Endothelial cell of umbilical vein (primary cell): ENCODE measurements around the gene BLTP3A. TPM values are rescaled to one million over a fixed set of nuclear protein-coding genes. Genes with fewer than 3 reads are reported as not detected.

Source experiments
- BruUV-seq: library from RNA; stranded (reverse); fragments of 400-500 nt; replicated peaks from 2 replicates; lab custom pipeline; 2021; lab: Mats Ljungman, UMichigan
- CTCF ChIA-PET: fragments of 300-600, 350-600 bp; sonication (Branson Sonifier 250); formaldehyde crosslinking; loops from one replicate; lab custom pipeline; 2021; ENCODE audit warnings: antibody characterized with exemption, inconsistent platforms; lab: Charles Lee
- POLR2A ChIA-PET: fragments of 300-600, 350-600 bp; sonication (Branson Sonifier 250); formaldehyde crosslinking; loops from one replicate; lab custom pipeline; 2021; ENCODE audit warnings: antibody characterized with exemption, inconsistent platforms; lab: Charles Lee
- DNase-seq: peaks from one replicate; pipeline ENCODE4 v3.0.0-alpha.2; 2011; ENCODE audit warnings: low read depth, low spot score
- FAIRE-seq: peaks from 2 replicates; lab custom pipeline; 2011; peaks lifted over from hg19 to GRCh38; lab: Jason Lieb, UNC
- H2AFZ ChIP-seq: 2 replicates; pipeline ENCODE4 v1.6.0; 2012; ENCODE audit warnings: low read depth, low read length, control low read depth, inconsistent platforms
- H3K27ac ChIP-seq: 2 replicates; pipeline ENCODE4 v1.5.1; 2011; ENCODE audit warnings: low read depth, mild to moderate bottlenecking, control low read depth, low read length, moderate library complexity; ENCODE audit not compliant: insufficient read depth
- H3K27me3 ChIP-seq, 2 experiments: 2 replicates each; pipeline versions ENCODE4 v1.6.0 to v1.6.1; 2011; ENCODE audit warnings: low read length in 2 of 2, mixed read lengths in 1 of 2; ENCODE audit not compliant: control insufficient read depth in 2 of 2, insufficient read depth in 2 of 2
- H3K36me3 ChIP-seq, 2 experiments: 2 replicates in 1 of 2; 3 replicates in 1 of 2; pipeline ENCODE4 v1.5.1; 2011; ENCODE audit warnings: low read length in 2 of 2, mild to moderate bottlenecking in 1 of 2, moderate library complexity in 1 of 2; ENCODE audit not compliant: control insufficient read depth in 2 of 2, insufficient read depth in 2 of 2; ENCODE audit errors: extremely low read depth in 1 of 2
- H3K4me1 ChIP-seq: 3 replicates; pipeline ENCODE4 v1.5.1; 2011; ENCODE audit warnings: mild to moderate bottlenecking, low read length; ENCODE audit not compliant: control insufficient read depth, insufficient read depth; ENCODE audit errors: extremely low read depth
- H3K4me2 ChIP-seq: 2 replicates; pipeline ENCODE4 v1.6.1; 2011; ENCODE audit warnings: low read length, control low read depth, mixed read lengths; ENCODE audit not compliant: insufficient read depth
- H3K4me3 ChIP-seq, 3 experiments: fragments of 200-600 bp in 1 of 3; sonication (generic), shearing (Covaris generic) in 1 of 3; replicated peaks in 1 of 3; 2 replicates each; pipeline ENCODE4 v1.5.1; 2011 to 2016; ENCODE audit warnings: control low read depth in 3 of 3, low read length in 3 of 3, mild to moderate bottlenecking in 2 of 3, inconsistent platforms in 1 of 3, low read depth in 1 of 3, moderate library complexity in 1 of 3; ENCODE audit not compliant: insufficient read depth in 1 of 3
- H3K79me2 ChIP-seq: 2 replicates; pipeline ENCODE4 v1.6.0; 2012; ENCODE audit warnings: low read length, inconsistent platforms; ENCODE audit not compliant: control insufficient read depth, insufficient read depth
- H3K9ac ChIP-seq: replicated peaks from 2 replicates; pipeline ENCODE3; 2011; ENCODE audit warnings: low read length, control low read depth; ENCODE audit not compliant: insufficient read depth; ENCODE audit errors: extremely low read depth
- H3K9me1 ChIP-seq: replicated peaks from 3 replicates; pipeline ENCODE4 v1.6.0; 2011; ENCODE audit warnings: mild to moderate bottlenecking, low read length; ENCODE audit not compliant: control insufficient read depth, insufficient read depth; ENCODE audit errors: extremely low read depth
- H3K9me3 ChIP-seq: replicated peaks from 2 replicates; pipeline ENCODE4 v1.5.1; 2012; ENCODE audit warnings: low read length, inconsistent platforms; ENCODE audit not compliant: control insufficient read depth, insufficient read depth
- H4K20me1 ChIP-seq: replicated peaks from 2 replicates; pipeline ENCODE3; 2011; ENCODE audit warnings: mild to moderate bottlenecking, low read length; ENCODE audit not compliant: control insufficient read depth, insufficient read depth; ENCODE audit errors: extremely low read depth
- EZH2 ChIP-seq: IDR thresholded peaks from 2 replicates; pipeline ENCODE4 v1.6.1; 2012; ENCODE audit warnings: borderline replicate concordance, low read depth, mild to moderate bottlenecking, moderate library complexity, low read length, inconsistent platforms; ENCODE audit not compliant: severe bottlenecking
- FOS ChIP-seq: IDR thresholded peaks from 2 replicates; pipeline ENCODE4 v1.6.1; 2011; ENCODE audit warnings: mild to moderate bottlenecking, low read length, moderate library complexity, borderline replicate concordance; ENCODE audit not compliant: insufficient read depth
- GATA2 ChIP-seq: IDR thresholded peaks from 2 replicates; pipeline ENCODE4 v1.7.0; 2011; ENCODE audit warnings: low read depth, mild to moderate bottlenecking, moderate library complexity, mixed read lengths, low read length; ENCODE audit not compliant: insufficient read length, insufficient read depth
- JUN ChIP-seq: IDR thresholded peaks from 2 replicates; pipeline ENCODE4 v1.6.1; 2011; ENCODE audit warnings: borderline replicate concordance, low read depth; ENCODE audit not compliant: insufficient read length, insufficient read depth
- MYC ChIP-seq: IDR thresholded peaks from one replicate; pipeline ENCODE4 v1.6.1; 2011; ENCODE audit warnings: mild to moderate bottlenecking, low read depth, low read length
- POLR2A ChIP-seq: IDR thresholded peaks from 2 replicates; pipeline ENCODE4 v1.6.1; 2012; ENCODE audit warnings: low read depth, mild to moderate bottlenecking, control low read depth, low read length
- POLR2AphosphoS5 ChIP-seq: IDR thresholded peaks from 2 replicates; pipeline ENCODE4 v1.6.1; 2012; ENCODE audit warnings: low read depth, mild to moderate bottlenecking, control low read depth, low read length, moderate library complexity; ENCODE audit not compliant: insufficient read depth
- dilution Hi-C: fragments of 300-500 bp; cut with MboI; formaldehyde crosslinking; loops from one replicate; pipeline ENCODE4 v1.15.0; 2019; ENCODE audit warnings: low sequenced_read_pairs; ENCODE audit not compliant: extremely low pct_ligation_motif_present
- intact Hi-C: fragments of 100-400 bp; cut with micrococcal nuclease; formaldehyde crosslinking; loops from one replicate; pipeline ENCODE4 v1.10.0; 2022
- polyA plus RNA-seq, 4 experiments: library from polyadenylated mRNA; depleted of rRNA in 3 of 4; stranded (reverse) in 3 of 4; unstranded in 1 of 4; fragments of >200 nt; gene quantifications; 2 replicates each; pipeline versions ENCODE4 v1.2.1 to v1.2.3, GENCODE V29; 2011 to 2012; ENCODE audit warnings: missing spikeins in 1 of 4
- total RNA-seq: library from RNA; stranded (reverse); gene quantifications from 2 replicates; pipeline ENCODE4 v1.2.3, GENCODE V29; 2021
- TF ChIP-seq, protein P1 (sequence below), 2 donors: IDR thresholded peaks; 1 replicate in 1 of 2; 2 replicates in 1 of 2; pipeline ENCODE4 v1.5.1; 2011; ENCODE audit warnings: low read length in 2 of 2, mild to moderate bottlenecking in 2 of 2, moderate library complexity in 2 of 2, control low read depth in 1 of 2, inconsistent platforms in 1 of 2, low read depth in 1 of 2; ENCODE audit not compliant: insufficient read depth in 1 of 2; ENCODE audit errors: extremely low read depth in 1 of 2
- TF ChIP-seq, protein P2 (sequence below): IDR thresholded peaks from 2 replicates; pipeline ENCODE4 v1.6.1; 2011; ENCODE audit not compliant: insufficient read depth, insufficient read length

Gene BLTP3A
- total and polyA plus RNA-seq, 2 donors (not counting 3 experiments of a cell fraction or from before 2014, with no cell fraction given): 4.6 to 9.3 TPM

DNA sequence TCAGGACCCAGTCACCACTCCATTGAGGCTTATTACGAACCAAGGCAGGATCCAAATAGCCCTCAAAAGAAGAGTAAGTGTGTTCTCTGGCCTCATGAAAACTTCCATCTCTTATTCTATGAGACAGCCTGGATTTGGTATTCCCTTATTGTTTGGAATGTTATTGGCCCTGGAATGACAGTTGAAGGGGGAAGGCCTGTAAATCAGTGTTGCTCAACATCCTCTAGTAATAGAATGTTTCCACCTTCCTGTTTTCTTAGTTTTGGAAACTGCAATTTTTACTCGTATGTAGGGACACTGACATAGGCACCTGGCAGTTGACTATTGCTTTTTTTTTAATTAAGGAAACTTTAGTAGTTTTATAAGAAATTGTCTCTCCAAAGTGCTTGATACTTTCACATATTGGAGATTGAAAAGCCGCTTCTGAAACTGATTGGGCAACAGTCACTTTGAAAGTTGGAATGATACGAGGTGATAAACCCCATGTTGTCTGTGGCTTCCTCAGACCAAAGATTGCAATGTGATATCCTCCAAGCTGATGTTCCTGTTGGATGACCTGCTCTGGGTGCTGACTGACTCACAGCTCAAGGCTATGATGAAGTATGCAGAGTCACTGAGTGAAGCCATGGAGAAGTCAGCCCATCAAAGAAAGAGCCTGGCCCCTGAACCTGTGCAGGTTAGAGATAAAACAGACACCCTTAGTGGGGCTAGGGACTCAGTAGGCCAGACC lies 43.1 kb downstream of the BLTP3A start:
- ChIA-PET CTCF (interaction anchor here (0.5 kb wide), 1 partner anchor 30 kb away, joined by 3 read pairs; no protein-coding TSS in a partner anchor), POLR2A (no interaction called here)
- Histone ChIP-seq H4K20me1 (no peaks in the 10 kb centered on the region), H3K9me3 (no peaks in the 10 kb centered on the region), H2AFZ (no peak overlapping the region), H3K79me2 (no peaks in the 10 kb centered on the region), H3K4me3 (no peak overlapping the region), H3K4me1 (no peaks in the 10 kb centered on the region), H3K27me3 (no peaks in the 10 kb centered on the region), H3K4me2 (no peak overlapping the region), H3K27ac (no peak overlapping the region), H3K36me3 (peaks cover 0 to 9% of the 10 kb centered on the region in 2 experiments), H3K9ac (no peak overlapping the region), H3K9me1 (no peaks in the 10 kb centered on the region)
- dilution Hi-C loops (no loop called here), intact Hi-C loops (no loop called here)
- no peak for FAIRE-seq
- no peak for TF ChIP-seq FOS
- DNase-seq: no peak
- BruUV-seq: no TSS peak

DNA sequence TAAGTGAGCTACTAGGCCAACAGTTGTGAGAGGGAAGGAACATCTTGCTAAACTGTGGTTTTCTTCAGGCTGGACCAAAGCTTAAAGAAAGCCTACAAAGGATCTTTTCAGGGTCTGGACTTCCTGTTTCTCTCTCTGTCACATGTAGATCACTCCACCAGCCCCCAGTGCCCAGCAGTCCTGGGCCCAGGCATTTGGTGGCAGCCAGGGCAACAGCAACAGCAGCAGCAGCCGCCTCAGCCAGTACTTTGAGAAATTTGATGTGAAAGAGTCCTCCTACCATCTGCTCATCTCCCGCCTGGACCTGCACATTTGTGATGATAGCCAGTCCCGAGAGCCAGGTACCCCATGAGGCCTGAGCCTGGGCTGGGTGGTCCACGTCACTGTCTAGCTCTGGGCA lies 44.1 kb downstream of the BLTP3A start:
- DNase-seq (no peak), FAIRE-seq (no peak)
- no peak overlapping the region for H3K4me3 ChIP-seq
- TF ChIP-seq GATA2 (no peak), MYC (no peak), POLR2AphosphoS5 (no peak), EZH2 (no peak), FOS (no peak), JUN (no peak), POLR2A (no peak)
- TF ChIP-seq, protein P1, sequence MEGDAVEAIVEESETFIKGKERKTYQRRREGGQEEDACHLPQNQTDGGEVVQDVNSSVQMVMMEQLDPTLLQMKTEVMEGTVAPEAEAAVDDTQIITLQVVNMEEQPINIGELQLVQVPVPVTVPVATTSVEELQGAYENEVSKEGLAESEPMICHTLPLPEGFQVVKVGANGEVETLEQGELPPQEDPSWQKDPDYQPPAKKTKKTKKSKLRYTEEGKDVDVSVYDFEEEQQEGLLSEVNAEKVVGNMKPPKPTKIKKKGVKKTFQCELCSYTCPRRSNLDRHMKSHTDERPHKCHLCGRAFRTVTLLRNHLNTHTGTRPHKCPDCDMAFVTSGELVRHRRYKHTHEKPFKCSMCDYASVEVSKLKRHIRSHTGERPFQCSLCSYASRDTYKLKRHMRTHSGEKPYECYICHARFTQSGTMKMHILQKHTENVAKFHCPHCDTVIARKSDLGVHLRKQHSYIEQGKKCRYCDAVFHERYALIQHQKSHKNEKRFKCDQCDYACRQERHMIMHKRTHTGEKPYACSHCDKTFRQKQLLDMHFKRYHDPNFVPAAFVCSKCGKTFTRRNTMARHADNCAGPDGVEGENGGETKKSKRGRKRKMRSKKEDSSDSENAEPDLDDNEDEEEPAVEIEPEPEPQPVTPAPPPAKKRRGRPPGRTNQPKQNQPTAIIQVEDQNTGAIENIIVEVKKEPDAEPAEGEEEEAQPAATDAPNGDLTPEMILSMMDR (IDR thresholded peaks at IDR 0.05; ENCODE audit: extremely low read depth in 1 of 2, insufficient read depth in 1 of 2, low read depth in 1 of 2, low read length in 2 of 2): no peak
- TF ChIP-seq, protein P2, sequence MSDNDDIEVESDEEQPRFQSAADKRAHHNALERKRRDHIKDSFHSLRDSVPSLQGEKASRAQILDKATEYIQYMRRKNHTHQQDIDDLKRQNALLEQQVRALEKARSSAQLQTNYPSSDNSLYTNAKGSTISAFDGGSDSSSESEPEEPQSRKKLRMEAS: no peak
- H3K9me1 ChIP-seq: no peaks in the 10 kb centered on the region
- H3K9me3 ChIP-seq: no peaks in the 10 kb centered on the region
- no peak overlapping the region for H3K9ac ChIP-seq
- POLR2A ChIA-PET: no interaction called here
- H3K4me1 ChIP-seq: no peaks in the 10 kb centered on the region
- CTCF ChIA-PET: no interaction called here
- no peak overlapping the region for H2AFZ ChIP-seq
- no peak overlapping the region for H3K27ac ChIP-seq
- no TSS peak for BruUV-seq
- H3K36me3 ChIP-seq: peaks cover 0 to 9% of the 10 kb centered on the region in 2 experiments
- H3K27me3 ChIP-seq: no peaks in the 10 kb centered on the region
- H3K79me2 ChIP-seq: no peaks in the 10 kb centered on the region
- intact Hi-C loops (no loop called here), dilution Hi-C loops (no loop called here)
- no peaks in the 10 kb centered on the region for H4K20me1 ChIP-seq
- no peak overlapping the region for H3K4me2 ChIP-seq
